K562 (cell line): ENCODE data around the gene SPON1. TPM values are rescaled to one million over a fixed set of nuclear protein-coding genes. Genes with fewer than 3 reads are reported as not detected.

Experiments
- ATAC-seq: fragments of 200-7000 bp; cut with Tn5 transposase; 3 replicates; pipeline ENCODE4 v1.9.1; 2020; ENCODE audit warnings: moderate library complexity
- BruUV-seq: library from RNA; stranded (reverse); fragments of 400-500 nt; replicated peaks from 2 replicates; lab custom pipeline; 2021; lab: Mats Ljungman, UMichigan
- CTCF ChIA-PET: fragments of 300-600 bp; formaldehyde crosslinking; extraction: SDS; loops from one replicate; lab custom pipeline; 2021; ENCODE audit warnings: low intra/inter-chr PET ratio; lab: Yijun Ruan, JAX
- POLR2A ChIA-PET: fragments of 300-600, 350-650 bp; sonication (Branson Sonifier 250); formaldehyde crosslinking; extraction: SDS; loops from one replicate; lab custom pipeline; 2021; ENCODE audit warnings: antibody characterized with exemption, inconsistent platforms; lab: Yijun Ruan, JAX
- DNase-seq, 4 experiments: peaks; one replicate each; pipeline versions ENCODE4 v3.0.0 to v3.0.0-alpha.2; 2011 to 2018; ENCODE audit warnings: low spot score in 3 of 4, mixed read lengths in 3 of 4; ENCODE audit errors: extremely low read depth in 1 of 4
- FAIRE-seq: peaks from 2 replicates; lab custom pipeline; 2011; peaks lifted over from hg19 to GRCh38; lab: Jason Lieb, UNC
- H2AFZ ChIP-seq: 2 replicates; pipeline ENCODE4 v1.6.0; 2011; ENCODE audit warnings: low read depth, low read length, control low read depth, inconsistent platforms
- H3K27ac ChIP-seq: fragments of 200-600 bp; 3 replicates; pipeline ENCODE4 v1.8.0; 2011; ENCODE audit warnings: low read depth, mild to moderate bottlenecking, control low read depth, inconsistent platforms, low read length, moderate library complexity, mixed read lengths; ENCODE audit errors: extremely low read depth
- H3K27me3 ChIP-seq, 2 experiments: fragments of 300-600 bp in 1 of 2; 2 replicates in 1 of 2; 3 replicates in 1 of 2; pipeline versions ENCODE4 v1.6.0 to v1.8.0; 2011; ENCODE audit warnings: inconsistent platforms in 2 of 2, low read length in 2 of 2, mild to moderate bottlenecking in 1 of 2, mixed read lengths in 1 of 2, moderate library complexity in 1 of 2; ENCODE audit not compliant: control insufficient read depth in 2 of 2, insufficient read depth in 2 of 2
- H3K36me3 ChIP-seq: fragments of 300-600 bp; 3 replicates; pipeline ENCODE4 v1.8.0; 2011; ENCODE audit warnings: mild to moderate bottlenecking, low read length, inconsistent platforms; ENCODE audit not compliant: control insufficient read depth, insufficient read depth
- H3K4me1 ChIP-seq, 2 experiments: fragments of 200-600 bp in 1 of 2; replicated peaks in 1 of 2; 2 replicates in 1 of 2; 3 replicates in 1 of 2; pipeline versions ENCODE4 v1.5.1 to v1.8.0; 2011; ENCODE audit warnings: inconsistent platforms in 2 of 2, low read length in 2 of 2, mild to moderate bottlenecking in 1 of 2, mixed read lengths in 1 of 2, moderate library complexity in 1 of 2; ENCODE audit not compliant: control insufficient read depth in 2 of 2, insufficient read depth in 2 of 2
- H3K4me2 ChIP-seq: 2 replicates; pipeline ENCODE4 v1.6.1; 2011; ENCODE audit warnings: low read length, control low read depth, inconsistent platforms, mixed read lengths; ENCODE audit not compliant: insufficient read depth
- H3K4me3 ChIP-seq: fragments of 200-600 bp; sonication (generic), shearing (Covaris generic); 2 replicates; pipeline ENCODE4 v1.5.1; 2016; ENCODE audit warnings: control low read depth, inconsistent platforms
- H3K79me2 ChIP-seq: fragments of 200-600 bp; 3 replicates; pipeline ENCODE4 v1.8.0; 2011; ENCODE audit warnings: low read length, inconsistent platforms; ENCODE audit not compliant: control insufficient read depth, insufficient read depth
- H3K9ac ChIP-seq, 2 experiments: 2 replicates each; pipeline versions ENCODE4 v1.6.0 to v1.6.1; 2011; ENCODE audit warnings: low read depth in 2 of 2, low read length in 2 of 2, control low read depth in 1 of 2, inconsistent platforms in 1 of 2, mild to moderate bottlenecking in 1 of 2, mixed read lengths in 1 of 2; ENCODE audit not compliant: insufficient read depth in 1 of 2
- H3K9me1 ChIP-seq: one replicate; pipeline ENCODE4 v1.6.0; 2011; ENCODE audit warnings: inconsistent platforms, mild to moderate bottlenecking, low read length, moderate library complexity; ENCODE audit not compliant: control insufficient read depth, insufficient read depth
- H3K9me3 ChIP-seq: replicated peaks from 2 replicates; pipeline ENCODE4 v1.5.1; 2011; ENCODE audit warnings: low read depth, low read length, inconsistent platforms; ENCODE audit not compliant: control insufficient read depth, insufficient read depth
- H4K20me1 ChIP-seq: replicated peaks from 2 replicates; pipeline ENCODE4 v1.6.1; 2011; ENCODE audit warnings: low read length, inconsistent platforms, mixed read lengths; ENCODE audit not compliant: control insufficient read depth, insufficient read depth
- ADNP ChIP-seq: fragments of 200-800 bp; sonication (Bioruptor generic); IDR thresholded peaks from 2 replicates; pipeline ENCODE4 v1.6.1; 2016; ENCODE audit warnings: missing genetic modification characterization, missing compliant biosample characterization
- CEBPG ChIP-seq, 3 experiments: fragments of 200-800 bp in 1 of 3; sonication (Bioruptor generic) in 1 of 3; sonication (generic) in 1 of 3; formaldehyde crosslinking in 1 of 3; IDR thresholded peaks in 2 of 3; conservative IDR thresholded peaks in 1 of 3; 2 replicates each; pipeline versions ENCODE4 v1.6.1 to v1.8.0; 2016 to 2022; ENCODE audit warnings: missing compliant biosample characterization in 2 of 3, missing genetic modification characterization in 2 of 3, mild to moderate bottlenecking in 1 of 3, missing genetic modification reagents in 1 of 3
- FOXP1 ChIP-seq: sonication (generic); formaldehyde crosslinking; IDR thresholded peaks from 2 replicates; pipeline ENCODE4 v1.8.0; 2022; ENCODE audit warnings: mild to moderate bottlenecking, missing genetic modification reagents
- MCM3 ChIP-seq: fragments of 450-650 bp; IDR thresholded peaks from 2 replicates; pipeline ENCODE4 v1.6.1; 2016
- MECOM ChIP-seq: fragments of 250-450 bp; sonication (Bioruptor Pico); IDR thresholded peaks from 2 replicates; pipeline ENCODE4 v1.8.0; 2022; ENCODE audit warnings: inconsistent platforms
- RFX1 ChIP-seq: fragments of 450-650 bp; IDR thresholded peaks from 2 replicates; pipeline ENCODE4 v1.6.1; 2016; ENCODE audit warnings: mild to moderate bottlenecking, moderate library complexity
- ZNF24 ChIP-seq: fragments of 450-650 bp; IDR thresholded peaks from 2 replicates; pipeline ENCODE4 v1.6.1; 2016
- ZNF699 ChIP-seq: fragments of 250-450 bp; sonication (Bioruptor Pico); IDR thresholded peaks from 2 replicates; pipeline ENCODE4 v1.8.0; 2021; ENCODE audit warnings: mild to moderate bottlenecking, moderate library complexity; ENCODE audit not compliant: insufficient replicate concordance
- WGBS: fragments of 100-300 bp; shearing (Covaris generic); methylation state at CpG from one replicate; pipeline ENCODE4 v1.1.6; 2016; ENCODE audit warnings: low coverage, mixed read lengths; ENCODE audit not compliant: insufficient coverage; ENCODE audit errors: missing lambda C conversion rate; 5-methylcytosine and 5-hydroxymethylcytosine counted together
- in situ Hi-C: fragments of 300-500 bp; cut with MboI; formaldehyde crosslinking; loops from 4 replicates; pipeline ENCODE4 v1.15.0; 2018; ENCODE audit warnings: inconsistent platforms, mixed read lengths
- intact Hi-C: fragments of 100-400 bp; cut with micrococcal nuclease; formaldehyde crosslinking; loops from 2 replicates; pipeline ENCODE4 v1.14.2; 2022
- polyA plus RNA-seq, 8 experiments: library from polyadenylated mRNA; depleted of rRNA in 4 of 8; stranded (reverse) in 5 of 8; unstranded in 3 of 8; fragments of >200 nt; fragmentation: Nextera tagmentation in 2 of 8; fragmentation: Illumina TruSeq in 1 of 8; extraction: Ambion mirVana in 2 of 8; extraction: Trizol in 1 of 8; gene quantifications; 2 replicates each; pipeline versions ENCODE4 v1.2.1 to v1.2.3, GENCODE V29; 2011 to 2014; ENCODE audit warnings: inconsistent platforms in 1 of 8, missing spikeins in 1 of 8
- total RNA-seq, 7 experiments: library from RNA; depleted of rRNA in 6 of 7; stranded (reverse); fragments of >200 nt in 6 of 7; fragmentation: Illumina TruSeq in 2 of 7; extraction: Trizol in 2 of 7; gene quantifications; 2 replicates each; pipeline versions ENCODE4 v1.2.1 to v1.2.3, GENCODE V29; 2011 to 2021; ENCODE audit warnings: low replicate concordance in 1 of 7
- TF ChIP-seq, protein P1 (sequence below): sonication (generic); formaldehyde crosslinking; IDR thresholded peaks from 2 replicates; pipeline ENCODE4 v1.5.0; 2020; ENCODE audit warnings: missing genetic modification reagents
- TF ChIP-seq, protein P2 (sequence below): fragments of 450-650 bp; IDR thresholded peaks from 2 replicates; pipeline ENCODE4 v1.6.1; 2016; ENCODE audit warnings: missing biosample characterization, missing genetic modification characterization
- TF ChIP-seq, protein P3 (sequence below): fragments of 250-450 bp; sonication (Bioruptor Pico); IDR thresholded peaks from 2 replicates; pipeline ENCODE4 v1.4.0; 2020; ENCODE audit warnings: mild to moderate bottlenecking

Gene SPON1
- total and polyA plus RNA-seq, 9 of the 15 experiments (the other 6 are each of a cell fraction or from before 2014, with no cell fraction given), result 0.04 to 0.06 TPM; not detected in 7

DNA sequence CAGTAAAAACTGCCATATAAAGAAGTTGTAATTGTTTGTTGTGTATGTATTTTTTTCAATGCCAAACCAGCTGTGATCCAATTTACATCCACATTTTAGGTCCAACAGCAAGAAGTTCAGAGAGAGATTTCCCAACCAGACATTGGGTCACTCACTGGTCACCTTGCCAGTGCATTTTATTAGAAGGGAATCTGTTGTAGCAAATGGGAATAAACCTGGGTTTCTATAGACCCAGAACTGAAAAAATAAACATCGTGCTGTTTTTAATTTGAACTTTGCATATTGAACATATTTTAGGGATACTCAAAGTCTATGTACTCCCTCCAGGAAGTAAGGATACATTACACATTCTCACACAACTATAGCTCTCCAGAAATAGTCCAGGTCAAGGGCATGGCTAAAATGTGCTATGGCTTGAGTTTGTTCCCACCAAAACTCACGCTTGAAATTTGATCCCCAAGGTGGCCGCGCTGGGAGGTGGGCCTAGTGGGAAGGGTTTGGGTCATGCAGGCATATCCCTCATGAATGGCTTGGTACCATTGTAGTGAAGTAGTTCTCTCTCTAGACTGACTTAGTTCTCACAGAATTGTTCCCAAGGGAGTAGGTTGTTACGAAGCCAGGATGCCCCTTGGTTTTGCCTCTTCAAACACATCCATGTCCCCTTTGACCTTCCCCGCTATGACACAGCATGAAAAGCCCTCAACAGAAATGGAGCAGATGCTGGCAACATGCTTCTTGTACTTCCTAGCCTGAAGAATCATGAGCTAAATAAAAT is 305.5 kb downstream of the SPON1 start:
- H3K79me2 ChIP-seq, result no peaks in the 10 kb centered on the region
- ChIA-PET CTCF (no interaction called here), POLR2A (no interaction called here)
- no peaks in the 10 kb centered on the region for H3K36me3 ChIP-seq
- no peak overlapping the region for H3K9ac ChIP-seq
- 86% methylated on average over 6 of the region's 6 CpGs for WGBS
- TF ChIP-seq MCM3 (no peak), ADNP (tag) (no peak), FOXP1 (CRISPR knock-in tag) (no peak), CEBPG (CRISPR knock-in tag; IDR thresholded peaks at IDR 0.05) (no peak), CEBPG (tag; conservative IDR thresholded peaks at IDR 0.05 in 1 of 2, IDR thresholded peaks at IDR 0.05 in 1 of 2) (no peak), RFX1 (no peak), ZNF699 (no peak), ZNF24 (no peak), MECOM (no peak)
- TF ChIP-seq, protein P1, sequence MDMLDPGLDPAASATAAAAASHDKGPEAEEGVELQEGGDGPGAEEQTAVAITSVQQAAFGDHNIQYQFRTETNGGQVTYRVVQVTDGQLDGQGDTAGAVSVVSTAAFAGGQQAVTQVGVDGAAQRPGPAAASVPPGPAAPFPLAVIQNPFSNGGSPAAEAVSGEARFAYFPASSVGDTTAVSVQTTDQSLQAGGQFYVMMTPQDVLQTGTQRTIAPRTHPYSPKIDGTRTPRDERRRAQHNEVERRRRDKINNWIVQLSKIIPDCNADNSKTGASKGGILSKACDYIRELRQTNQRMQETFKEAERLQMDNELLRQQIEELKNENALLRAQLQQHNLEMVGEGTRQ, result no peak
- TF ChIP-seq, protein P2, sequence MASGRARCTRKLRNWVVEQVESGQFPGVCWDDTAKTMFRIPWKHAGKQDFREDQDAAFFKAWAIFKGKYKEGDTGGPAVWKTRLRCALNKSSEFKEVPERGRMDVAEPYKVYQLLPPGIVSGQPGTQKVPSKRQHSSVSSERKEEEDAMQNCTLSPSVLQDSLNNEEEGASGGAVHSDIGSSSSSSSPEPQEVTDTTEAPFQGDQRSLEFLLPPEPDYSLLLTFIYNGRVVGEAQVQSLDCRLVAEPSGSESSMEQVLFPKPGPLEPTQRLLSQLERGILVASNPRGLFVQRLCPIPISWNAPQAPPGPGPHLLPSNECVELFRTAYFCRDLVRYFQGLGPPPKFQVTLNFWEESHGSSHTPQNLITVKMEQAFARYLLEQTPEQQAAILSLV (tag), result no peak
- TF ChIP-seq, protein P3, sequence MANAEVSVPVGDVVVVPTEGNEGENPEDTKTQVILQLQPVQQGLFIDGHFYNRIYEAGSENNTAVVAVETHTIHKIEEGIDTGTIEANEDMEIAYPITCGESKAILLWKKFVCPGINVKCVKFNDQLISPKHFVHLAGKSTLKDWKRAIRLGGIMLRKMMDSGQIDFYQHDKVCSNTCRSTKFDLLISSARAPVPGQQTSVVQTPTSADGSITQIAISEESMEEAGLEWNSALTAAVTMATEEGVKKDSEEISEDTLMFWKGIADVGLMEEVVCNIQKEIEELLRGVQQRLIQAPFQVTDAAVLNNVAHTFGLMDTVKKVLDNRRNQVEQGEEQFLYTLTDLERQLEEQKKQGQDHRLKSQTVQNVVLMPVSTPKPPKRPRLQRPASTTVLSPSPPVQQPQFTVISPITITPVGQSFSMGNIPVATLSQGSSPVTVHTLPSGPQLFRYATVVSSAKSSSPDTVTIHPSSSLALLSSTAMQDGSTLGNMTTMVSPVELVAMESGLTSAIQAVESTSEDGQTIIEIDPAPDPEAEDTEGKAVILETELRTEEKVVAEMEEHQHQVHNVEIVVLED (CRISPR knock-in tag), result no peak
- H3K4me2 ChIP-seq, result no peak overlapping the region
- intact Hi-C loops (no loop called here), in situ Hi-C loops (no loop called here)
- H3K9me3 ChIP-seq, result no peaks in the 10 kb centered on the region
- H3K27ac ChIP-seq, result no peak overlapping the region
- no peaks in the 10 kb centered on the region for H3K27me3 ChIP-seq
- ATAC-seq (no peak), DNase-seq (no peak), FAIRE-seq (no peak)
- no peaks in the 10 kb centered on the region for H4K20me1 ChIP-seq
- H2AFZ ChIP-seq, result no peak overlapping the region
- H3K4me3 ChIP-seq, result no peak overlapping the region
- no peaks in the 10 kb centered on the region for H3K9me1 ChIP-seq
- BruUV-seq, result no TSS peak
- no peaks in the 10 kb centered on the region; a peak in 1 of 5 replicates for H3K4me1 ChIP-seq
